Liver (tissue), 9 donors: Measurements from ENCODE around the gene ROBO3. TPM values are rescaled to one million over a fixed set of nuclear protein-coding genes. Genes with fewer than 3 reads are reported as not detected.

Experiments used
- DNase-seq: peaks from one replicate; pipeline ENCODE4 v3.0.0-alpha.2; 2017; ENCODE audit warnings: low spot score
- H3K27ac ChIP-seq, 2 donors: one replicate each; pipeline ENCODE4 v1.7.0; 2013; ENCODE audit warnings: inconsistent platforms in 2 of 2, low read length in 2 of 2, control low read depth in 1 of 2, low read depth in 1 of 2, mild to moderate bottlenecking in 1 of 2
- H3K27me3 ChIP-seq, 4 donors: one replicate each; pipeline versions ENCODE4 v1.6.1 to v1.7.0; 2013; ENCODE audit warnings: low read length in 3 of 4, inconsistent platforms in 1 of 4, mild to moderate bottlenecking in 1 of 4, moderate library complexity in 1 of 4; ENCODE audit not compliant: control insufficient read depth in 4 of 4, insufficient read depth in 4 of 4
- H3K36me3 ChIP-seq, 4 donors: one replicate each; pipeline versions ENCODE4 v1.6.1 to v1.7.0; 2013; ENCODE audit warnings: low read length in 3 of 4, mild to moderate bottlenecking in 3 of 4, low read depth in 1 of 4, moderate library complexity in 1 of 4; ENCODE audit not compliant: control insufficient read depth in 4 of 4, insufficient read depth in 3 of 4
- H3K4me1 ChIP-seq, 4 donors: one replicate each; pipeline versions ENCODE4 v1.6.1 to v1.7.0; 2013; ENCODE audit warnings: low read length in 3 of 4, mild to moderate bottlenecking in 3 of 4, moderate library complexity in 1 of 4; ENCODE audit not compliant: control insufficient read depth in 4 of 4, insufficient read depth in 4 of 4
- H3K4me3 ChIP-seq, 3 donors: one replicate each; pipeline versions ENCODE4 v1.6.1 to v1.7.0; 2013; ENCODE audit warnings: low read length in 3 of 3, control low read depth in 1 of 3, low read depth in 1 of 3, mild to moderate bottlenecking in 1 of 3
- H3K9ac ChIP-seq, 2 donors: one replicate each; pipeline ENCODE4 v1.7.0; 2013; ENCODE audit warnings: low read length in 2 of 2, mild to moderate bottlenecking in 2 of 2, moderate library complexity in 2 of 2, control low read depth in 1 of 2, low read depth in 1 of 2
- H3K9me3 ChIP-seq, 4 donors: one replicate each; pipeline versions ENCODE4 v1.6.1 to v1.7.0; 2013; ENCODE audit warnings: low read length in 3 of 4; ENCODE audit not compliant: control insufficient read depth in 4 of 4
- ATF3 ChIP-seq: IDR thresholded peaks from 2 replicates; pipeline ENCODE4 v1.6.1; 2016; ENCODE audit warnings: antibody characterized with exemption
- CTCF ChIP-seq: fragments of 150-350 bp; IDR thresholded peaks from 2 replicates; pipeline ENCODE4 v1.5.1; 2017; ENCODE audit warnings: improper control_type of control experiment, low read depth, low read length; ENCODE audit not compliant: missing input control
- EGR1 ChIP-seq, 2 donors: IDR thresholded peaks; 2 replicates each; pipeline ENCODE4 v1.6.1; 2016 to 2018; ENCODE audit warnings: antibody characterized with exemption in 2 of 2, low read depth in 2 of 2
- FOXA1 ChIP-seq: IDR thresholded peaks from 2 replicates; pipeline ENCODE4 v1.6.1; 2016; ENCODE audit warnings: antibody characterized with exemption
- GABPA ChIP-seq, 2 donors: IDR thresholded peaks in 1 of 2; conservative IDR thresholded peaks in 1 of 2; 2 replicates each; pipeline ENCODE4 v1.6.1; 2016; ENCODE audit warnings: antibody characterized with exemption in 2 of 2, mild to moderate bottlenecking in 1 of 2, moderate library complexity in 1 of 2
- HNF4A ChIP-seq, 2 donors: conservative IDR thresholded peaks; 2 replicates each; pipeline ENCODE4 v1.6.1; 2016; ENCODE audit warnings: antibody characterized with exemption in 2 of 2, mild to moderate bottlenecking in 2 of 2
- RAD21 ChIP-seq, 2 donors: IDR thresholded peaks; 2 replicates each; pipeline ENCODE4 v1.6.1; 2016; ENCODE audit warnings: antibody characterized with exemption in 2 of 2, mild to moderate bottlenecking in 2 of 2
- TAF1 ChIP-seq: conservative IDR thresholded peaks from 2 replicates; pipeline ENCODE4 v1.6.1; 2016; ENCODE audit warnings: antibody characterized with exemption, mild to moderate bottlenecking
- ZBTB33 ChIP-seq: IDR thresholded peaks from 2 replicates; pipeline ENCODE4 v1.6.1; 2016; ENCODE audit warnings: antibody characterized with exemption
- WGBS: extraction: QIAGEN DNeasy Blood & Tissue Kit; methylation state at CpG from one replicate; pipeline ENCODE4 v1.1.7; 2013; 5-methylcytosine and 5-hydroxymethylcytosine counted together
- polyA plus RNA-seq, 2 donors: library from polyadenylated mRNA; stranded (reverse) in 1 of 2; unstranded in 1 of 2; fragments of 200-250 nt in 1 of 2; fragments of >200 nt in 1 of 2; fragmentation: Nextera tagmentation in 1 of 2; extraction: Ambion mirVana in 1 of 2; gene quantifications; one replicate each; pipeline versions ENCODE4 v1.2.1 to v1.2.3, GENCODE V29; 2013 to 2015
- total RNA-seq, 2 donors: library from RNA; depleted of rRNA; stranded (reverse); fragments of >200 nt; gene quantifications; one replicate each; pipeline ENCODE4 v1.2.3, GENCODE V29; 2014
- donor health status: healthy.
- donor health status: healthy.
- donor health status: healthy.
- donor health status: healthy.
- donor health status: healthy.

Gene ROBO3
- total and polyA plus RNA-seq, 4 donors: 1.1 to 2.2 (median 1.4) TPM

GRCh38 chr11:124915541-124916369 is 50.5 kb downstream of the ROBO3 start:
- Histone ChIP-seq H3K27ac (no peak overlapping the region), H3K27me3 (no peaks in the 10 kb centered on the region), H3K4me1 (peaks cover 0 to 19% (median 13%) of the 10 kb centered on the region in 4 donors), H3K9ac (no peak overlapping the region), H3K4me3 (no peak overlapping the region), H3K36me3 (no peaks in the 10 kb centered on the region), H3K9me3 (no peaks in the 10 kb centered on the region)
- peak; percentile 33 for TF ChIP-seq CTCF
- TF ChIP-seq RAD21 (IDR thresholded peaks at IDR 0.05): peak; percentile 79 to 83
- no peak for TF ChIP-seq HNF4A (conservative IDR thresholded peaks at IDR 0.05)
- TF ChIP-seq FOXA1: no peak
- no peak for DNase-seq
- WGBS: 66% methylated on average over 3 of the region's 3 CpGs

GRCh38 chr11:124916370-124916710 is 51.1 kb downstream of the ROBO3 start:
- H3K4me1 ChIP-seq: peaks cover 2 to 23% (median 14%) of the 10 kb centered on the region in 4 donors
- no peak for DNase-seq
- H3K27me3 ChIP-seq: no peaks in the 10 kb centered on the region
- H3K4me3 ChIP-seq: no peak overlapping the region
- no peak for TF ChIP-seq ATF3
- no peak for TF ChIP-seq HNF4A (conservative IDR thresholded peaks at IDR 0.05)
- no peak for TF ChIP-seq EGR1 (IDR thresholded peaks at IDR 0.05; ENCODE audit: low read depth in 2 of 2)
- TF ChIP-seq CTCF: no peak
- TF ChIP-seq FOXA1: no peak
- no peak for TF ChIP-seq RAD21 (IDR thresholded peaks at IDR 0.05)
- TF ChIP-seq ZBTB33: no peak
- no peak for TF ChIP-seq GABPA (IDR thresholded peaks at IDR 0.05 in 1 of 2, conservative IDR thresholded peaks at IDR 0.05 in 1 of 2)
- no peak for TF ChIP-seq TAF1
- H3K9ac ChIP-seq: no peak overlapping the region
- no peaks in the 10 kb centered on the region for H3K36me3 ChIP-seq
- H3K9me3 ChIP-seq: no peaks in the 10 kb centered on the region
- no peak overlapping the region for H3K27ac ChIP-seq
